ENCODE data around the gene MECP2. TPM values are rescaled to one million over a fixed set of nuclear protein-coding genes. Genes with fewer than 3 reads are reported as not detected.

The MECP2 gene
- total and polyA plus RNA-seq, 2 of the 13 experiments (the other 11 are each of a cell fraction or from before 2014, with no cell fraction given) = 7.9 to 18.1 TPM

- TF ChIP-seq RBFOX2 (IDR thresholded peaks at IDR 0.05; ENCODE audit: low read depth, low read length) (peak; percentile 71), ZSCAN5A (CRISPR knock-in tag; IDR thresholded peaks at IDR 0.05; ENCODE audit: borderline replicate concordance) (no peak), ZNF687 (CRISPR knock-in tag; IDR thresholded peaks at IDR 0.05) (peak; percentile 47), ZNF747 (CRISPR knock-in tag; IDR thresholded peaks at IDR 0.05; ENCODE audit: borderline replicate concordance) (no peak), ZNF740 (CRISPR knock-in tag; IDR thresholded peaks at IDR 0.05) (peak; percentile 32; the same call in 1 of the 2 replicates), ZNF337 (CRISPR knock-in tag; IDR thresholded peaks at IDR 0.05; ENCODE audit: borderline replicate concordance, low read depth) (no peak), HCFC1 (IDR thresholded peaks at IDR 0.05; ENCODE audit: low read depth, low read length) (no peak), FIP1L1 (IDR thresholded peaks at IDR 0.05; ENCODE audit: borderline replicate concordance, insufficient read depth, low read depth, low read length) (no peak), MXI1 (IDR thresholded peaks at IDR 0.05; ENCODE audit: borderline replicate concordance, low read depth, low read length) (peak; percentile 43; the same call in 1 of the 3 replicates), MAZ (IDR thresholded peaks at IDR 0.05; ENCODE audit: borderline replicate concordance, low read depth, low read length) (peak; percentile 74), MAZ (CRISPR knock-in tag; IDR thresholded peaks at IDR 0.05; ENCODE audit: low read depth) (no peak), REPIN1 (CRISPR knock-in tag; IDR thresholded peaks at IDR 0.05; ENCODE audit: borderline replicate concordance, low read depth) (no peak), ZNF260 (CRISPR knock-in tag; IDR thresholded peaks at IDR 0.05; ENCODE audit: borderline replicate concordance, low read depth) (no peak), ZNF292 (CRISPR knock-in tag; IDR thresholded peaks at IDR 0.05; ENCODE audit: borderline replicate concordance, low read depth) (no peak), ELF3 (CRISPR knock-in tag; IDR thresholded peaks at IDR 0.05) (no peak), POLR2A (IDR thresholded peaks at IDR 0.05; ENCODE audit: insufficient read depth in 1 of 2, low read depth in 2 of 2, low read length in 2 of 2) (0 out of 4 replicates have a peak, but pooled peaks of 1 of the 2 experiments have one; percentile 36), ARNT2 (CRISPR knock-in tag; IDR thresholded peaks at IDR 0.05; ENCODE audit: low read depth) (no peak)
- TF ChIP-seq, protein P1, sequence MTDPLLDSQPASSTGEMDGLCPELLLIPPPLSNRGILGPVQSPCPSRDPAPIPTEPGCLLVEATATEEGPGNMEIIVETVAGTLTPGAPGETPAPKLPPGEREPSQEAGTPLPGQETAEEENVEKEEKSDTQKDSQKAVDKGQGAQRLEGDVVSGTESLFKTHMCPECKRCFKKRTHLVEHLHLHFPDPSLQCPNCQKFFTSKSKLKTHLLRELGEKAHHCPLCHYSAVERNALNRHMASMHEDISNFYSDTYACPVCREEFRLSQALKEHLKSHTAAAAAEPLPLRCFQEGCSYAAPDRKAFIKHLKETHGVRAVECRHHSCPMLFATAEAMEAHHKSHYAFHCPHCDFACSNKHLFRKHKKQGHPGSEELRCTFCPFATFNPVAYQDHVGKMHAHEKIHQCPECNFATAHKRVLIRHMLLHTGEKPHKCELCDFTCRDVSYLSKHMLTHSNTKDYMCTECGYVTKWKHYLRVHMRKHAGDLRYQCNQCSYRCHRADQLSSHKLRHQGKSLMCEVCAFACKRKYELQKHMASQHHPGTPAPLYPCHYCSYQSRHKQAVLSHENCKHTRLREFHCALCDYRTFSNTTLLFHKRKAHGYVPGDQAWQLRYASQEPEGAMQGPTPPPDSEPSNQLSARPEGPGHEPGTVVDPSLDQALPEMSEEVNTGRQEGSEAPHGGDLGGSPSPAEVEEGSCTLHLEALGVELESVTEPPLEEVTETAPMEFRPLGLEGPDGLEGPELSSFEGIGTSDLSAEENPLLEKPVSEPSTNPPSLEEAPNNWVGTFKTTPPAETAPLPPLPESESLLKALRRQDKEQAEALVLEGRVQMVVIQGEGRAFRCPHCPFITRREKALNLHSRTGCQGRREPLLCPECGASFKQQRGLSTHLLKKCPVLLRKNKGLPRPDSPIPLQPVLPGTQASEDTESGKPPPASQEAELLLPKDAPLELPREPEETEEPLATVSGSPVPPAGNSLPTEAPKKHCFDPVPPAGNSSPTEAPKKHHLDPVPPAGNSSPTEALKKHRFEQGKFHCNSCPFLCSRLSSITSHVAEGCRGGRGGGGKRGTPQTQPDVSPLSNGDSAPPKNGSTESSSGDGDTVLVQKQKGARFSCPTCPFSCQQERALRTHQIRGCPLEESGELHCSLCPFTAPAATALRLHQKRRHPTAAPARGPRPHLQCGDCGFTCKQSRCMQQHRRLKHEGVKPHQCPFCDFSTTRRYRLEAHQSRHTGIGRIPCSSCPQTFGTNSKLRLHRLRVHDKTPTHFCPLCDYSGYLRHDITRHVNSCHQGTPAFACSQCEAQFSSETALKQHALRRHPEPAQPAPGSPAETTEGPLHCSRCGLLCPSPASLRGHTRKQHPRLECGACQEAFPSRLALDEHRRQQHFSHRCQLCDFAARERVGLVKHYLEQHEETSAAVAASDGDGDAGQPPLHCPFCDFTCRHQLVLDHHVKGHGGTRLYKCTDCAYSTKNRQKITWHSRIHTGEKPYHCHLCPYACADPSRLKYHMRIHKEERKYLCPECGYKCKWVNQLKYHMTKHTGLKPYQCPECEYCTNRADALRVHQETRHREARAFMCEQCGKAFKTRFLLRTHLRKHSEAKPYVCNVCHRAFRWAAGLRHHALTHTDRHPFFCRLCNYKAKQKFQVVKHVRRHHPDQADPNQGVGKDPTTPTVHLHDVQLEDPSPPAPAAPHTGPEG (CRISPR knock-in tag; IDR thresholded peaks at IDR 0.05) = no peak
These were observed 421 bp downstream of the MECP2 start (continued) for GRCh38 chrX:154097003-154097588.
